Subcutaneous adipose tissue (tissue), 4 donors: Measurements from ENCODE around the gene GATAD2B. TPM values are rescaled to one million over a fixed set of nuclear protein-coding genes. Genes with fewer than 3 reads are reported as not detected.

Source experiments
- CTCF ChIP-seq: fragments of 450-650 bp; IDR thresholded peaks from one replicate; pipeline ENCODE4 v1.5.1; 2016; ENCODE audit warnings: low read depth, mild to moderate bottlenecking, control low read depth, antibody characterized with exemption, moderate library complexity
- total RNA-seq, 4 donors: library from RNA; depleted of rRNA; stranded (reverse); fragments of >200 nt; gene quantifications; one replicate each; pipeline ENCODE4 v1.1.0, GENCODE V29; 2016

Gene GATAD2B
- total RNA-seq, 4 donors from 2014 or later, result 14.3 to 22.3 (median 18.1) TPM

GRCh38 chr1:153963850-153964331 lies 41.1 kb upstream of the GATAD2B start:
- no peak for TF ChIP-seq CTCF

- no peak for TF ChIP-seq CTCF
Observed at GRCh38 chr1:153963030-153963849, 40.5 kb upstream of the GATAD2B start, which contains the start of gene SLC39A1. Gene SLC39A1 (minus strand): TSS chr1:153963537. CDS start chr1:153962715, 822 bp downstream.

GRCh38 chr1:153962088-153963029 lies 39.6 kb upstream of the GATAD2B start:
- TF ChIP-seq CTCF, result no peak

GRCh38 chr1:153961421-153961820 lies 38.6 kb upstream of the GATAD2B start:
- no peak for TF ChIP-seq CTCF

GRCh38 chr1:153960206-153960605 lies 37.4 kb upstream of the GATAD2B start:
- no peak for TF ChIP-seq CTCF

GRCh38 chr1:153959454-153959853 lies 36.7 kb upstream of the GATAD2B start:
- TF ChIP-seq CTCF, result no peak

GRCh38 chr1:153958961-153959260 lies 36.1 kb upstream of the GATAD2B start:
- no peak for TF ChIP-seq CTCF
